GM23338 (cell line): Measurements from ENCODE around the gene EPS8L1. TPM values are rescaled to one million over a fixed set of nuclear protein-coding genes. Genes with fewer than 3 reads are reported as not detected.

Experiments
- ATAC-seq: fragments of 200-7000 bp; cut with Tn5 transposase; 3 replicates; pipeline ENCODE4 v1.9.1; 2020
- DNase-seq: peaks from one replicate; pipeline ENCODE4 v3.0.0-alpha.2; 2015; ENCODE audit warnings: low spot score
- H2AFZ ChIP-seq: fragments of 200-600 bp; sonication (generic); 2 replicates; pipeline ENCODE4 v1.8.0; 2016; ENCODE audit warnings: antibody characterized with exemption, mild to moderate bottlenecking, moderate library complexity
- H3F3A ChIP-seq: fragments of 200-600 bp; sonication (generic); replicated peaks from 2 replicates; pipeline ENCODE4 v1.8.0; 2017; ENCODE audit warnings: antibody characterized with exemption, mixed run types, low read depth
- H3K27ac ChIP-seq: fragments of 200-600 bp; sonication (generic); 2 replicates; pipeline ENCODE4 v1.6.1; 2016; ENCODE audit warnings: low read depth
- H3K27me3 ChIP-seq: fragments of 200-600 bp; sonication (generic); 2 replicates; pipeline ENCODE4 v1.8.0; 2016; ENCODE audit warnings: mild to moderate bottlenecking, mixed run types, moderate library complexity; ENCODE audit not compliant: insufficient read depth
- H3K36me3 ChIP-seq: fragments of 200-600 bp; sonication (generic); 2 replicates; pipeline ENCODE4 v1.8.0; 2016; ENCODE audit warnings: mild to moderate bottlenecking; ENCODE audit not compliant: insufficient read depth
- H3K4me1 ChIP-seq: fragments of 200-600 bp; sonication (generic); 2 replicates; pipeline ENCODE4 v1.8.0; 2016; ENCODE audit warnings: mild to moderate bottlenecking, moderate library complexity; ENCODE audit not compliant: insufficient read depth
- H3K4me2 ChIP-seq: fragments of 200-600 bp; sonication (generic); 2 replicates; pipeline ENCODE4 v1.7.1; 2017; ENCODE audit warnings: mixed run types
- H3K4me3 ChIP-seq: fragments of 200-600 bp; sonication (generic); 2 replicates; pipeline ENCODE4 v1.6.1; 2016; ENCODE audit warnings: mixed run types
- H3K79me2 ChIP-seq: fragments of 200-600 bp; sonication (generic); replicated peaks from 2 replicates; pipeline ENCODE4 v1.8.0; 2017; ENCODE audit warnings: mild to moderate bottlenecking; ENCODE audit not compliant: insufficient read depth
- H3K9me2 ChIP-seq: fragments of 200-600 bp; sonication (generic); 2 replicates; pipeline ENCODE4 v1.8.0; 2017; ENCODE audit not compliant: insufficient read depth
- H4K20me1 ChIP-seq: fragments of 200-600 bp; sonication (generic); replicated peaks from 2 replicates; pipeline ENCODE4 v1.8.0; 2017; ENCODE audit warnings: mild to moderate bottlenecking; ENCODE audit not compliant: insufficient read depth
- H3K27ac Mint-ChIP-seq: 2 replicates; pipeline ENCODE4 v1.8.0; 2020; ENCODE audit warnings: inconsistent platforms, mild to moderate bottlenecking, moderate library complexity, mixed read lengths
- H3K27me3 Mint-ChIP-seq: 3 replicates; pipeline ENCODE4 v1.8.0; 2022; ENCODE audit warnings: low read depth, mild to moderate bottlenecking, moderate library complexity, mixed read lengths, inconsistent platforms; ENCODE audit not compliant: insufficient read depth, poor library complexity
- H3K36me3 Mint-ChIP-seq: 3 replicates; pipeline ENCODE4 v1.8.0; 2021; ENCODE audit warnings: low read depth, mild to moderate bottlenecking, inconsistent platforms, moderate library complexity, mixed read lengths
- H3K4me1 Mint-ChIP-seq: 3 replicates; pipeline ENCODE4 v1.8.0; 2020; ENCODE audit warnings: mild to moderate bottlenecking, inconsistent platforms, mixed read lengths
- H3K4me3 Mint-ChIP-seq: 3 replicates; pipeline ENCODE4 v1.8.0; 2021; ENCODE audit warnings: moderate library complexity, mild to moderate bottlenecking, inconsistent platforms, mixed read lengths
- H3K9me3 Mint-ChIP-seq: 3 replicates; pipeline ENCODE4 v1.8.0; 2020; ENCODE audit warnings: moderate library complexity, mild to moderate bottlenecking, inconsistent platforms, mixed read lengths
- EZH2 ChIP-seq: fragments of 200-600 bp; sonication (generic); IDR thresholded peaks from one replicate; pipeline ENCODE4 v1.8.0; 2017; ENCODE audit warnings: antibody characterized with exemption, mild to moderate bottlenecking, low read depth; ENCODE audit not compliant: unreplicated experiment
- EZH2phosphoT487 ChIP-seq: fragments of 200-600 bp; sonication (generic); IDR thresholded peaks from one replicate; pipeline ENCODE4 v1.8.1; 2018; ENCODE audit warnings: antibody characterized with exemption; ENCODE audit not compliant: unreplicated experiment
- JUNB ChIP-seq: IDR thresholded peaks from one replicate; pipeline ENCODE4 v1.6.1; 2016; ENCODE audit warnings: antibody characterized with exemption; ENCODE audit not compliant: unreplicated experiment
- NANOG ChIP-seq: IDR thresholded peaks from 2 replicates; pipeline ENCODE4 v1.6.1; 2016; ENCODE audit warnings: antibody characterized with exemption, borderline replicate concordance
- STAT1 ChIP-seq: IDR thresholded peaks from one replicate; pipeline ENCODE4 v1.6.1; 2016; ENCODE audit warnings: antibody characterized with exemption; ENCODE audit not compliant: unreplicated experiment
- ZNF114 ChIP-seq: fragments of 250-450 bp; sonication (Bioruptor Pico); IDR thresholded peaks from 2 replicates; pipeline ENCODE4 v1.5.0; 2020; ENCODE audit warnings: mild to moderate bottlenecking, moderate library complexity
- ZNF331 ChIP-seq: fragments of 250-450 bp; sonication (Bioruptor Pico); IDR thresholded peaks from 2 replicates; pipeline ENCODE4 v1.5.0; 2020; ENCODE audit warnings: low read depth, mild to moderate bottlenecking, moderate library complexity
- polyA plus RNA-seq: library from polyadenylated mRNA; unstranded; fragments of >200 nt; fragmentation: Nextera tagmentation; extraction: Ambion mirVana; gene quantifications from 2 replicates; pipeline ENCODE4 v1.2.1, GENCODE V29; 2016
- total RNA-seq: library from RNA; depleted of rRNA; stranded (reverse); fragments of >200 nt; shearing (Covaris generic); gene quantifications from 2 replicates; pipeline ENCODE4 v1.2.3, GENCODE V29; 2014
- TF ChIP-seq, protein P1 (sequence below), 2 experiments: fragments of 200-600 bp in 1 of 2; sonication (generic) in 1 of 2; conservative IDR thresholded peaks; 2 replicates each; pipeline versions ENCODE4 v1.5.1 to v1.6.1; 2016 to 2017; ENCODE audit warnings: antibody characterized with exemption in 2 of 2, low read depth in 2 of 2, mild to moderate bottlenecking in 2 of 2, moderate library complexity in 1 of 2
- TF ChIP-seq, protein P2 (sequence below): IDR thresholded peaks from one replicate; pipeline ENCODE4 v1.6.1; 2018; ENCODE audit warnings: antibody characterized with exemption; ENCODE audit not compliant: unreplicated experiment

The EPS8L1 gene
- total and polyA plus RNA-seq, 2 experiments from 2014 or later: 47.5 to 51.2 TPM

DNA sequence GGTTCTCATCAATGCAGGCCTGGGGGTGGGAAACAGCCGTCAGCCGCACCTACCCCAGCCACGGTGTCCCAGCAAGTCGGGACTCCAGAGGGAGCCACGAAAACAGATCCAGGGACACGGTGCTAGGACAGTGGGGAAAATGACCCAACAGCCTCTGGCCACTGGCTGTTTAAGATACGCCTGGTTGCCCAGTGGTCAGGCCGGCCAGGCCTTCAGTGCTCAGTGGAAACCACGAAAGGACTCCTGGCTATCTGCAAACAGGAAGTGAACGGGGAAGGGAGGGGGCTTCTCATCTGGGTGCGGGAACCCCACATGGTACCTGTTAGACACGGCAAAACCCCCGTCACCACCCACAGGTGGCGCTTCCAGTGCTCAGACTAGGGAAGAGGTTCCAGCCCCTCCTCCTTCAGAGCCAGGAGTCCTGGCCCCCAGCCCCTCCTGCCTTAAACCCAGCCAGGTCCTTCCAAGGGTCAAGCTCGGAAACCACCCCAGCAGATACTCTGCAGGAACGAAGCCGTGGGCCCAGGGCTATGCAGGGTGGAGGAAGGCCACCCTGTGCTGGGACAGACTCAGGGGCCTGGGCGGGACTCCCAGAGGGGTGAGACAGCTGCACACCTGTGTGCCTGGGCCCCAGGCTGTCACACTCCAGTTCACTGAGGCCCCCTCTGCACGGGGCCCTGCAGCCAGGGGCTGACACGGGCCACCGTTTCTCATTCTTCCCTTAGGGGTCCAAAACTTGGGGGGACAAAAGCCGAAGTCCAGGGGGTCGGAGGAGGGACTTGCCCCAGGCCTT lies 37.3 kb downstream of the EPS8L1 start:
- Mint-ChIP-seq H3K36me3 (peaks cover 8% of the 10 kb centered on the region; the same call in 2 of the 3 replicates), H3K4me1 (peaks cover 28% of the 10 kb centered on the region), H3K27me3 (peaks cover 12% of the 10 kb centered on the region), H3K4me3 (no peak overlapping the region), H3K9me3 (no peaks in the 10 kb centered on the region; the same call in 2 of the 3 replicates), H3K27ac (peak overlapping the region; percentile 67; the same call in 1 of the 2 replicates)
- DNase-seq (peak; percentile 76), ATAC-seq (peak; percentile 16)
- Histone ChIP-seq H3K36me3 (no peaks in the 10 kb centered on the region), H3F3A (peaks cover 5% of the 10 kb centered on the region; the same call in 1 of the 2 replicates), H3K4me1 (peaks cover 25% of the 10 kb centered on the region; the same call in 1 of the 2 replicates), H4K20me1 (peaks cover 37% of the 10 kb centered on the region), H3K4me3 (no peak overlapping the region), H3K79me2 (peaks cover 42% of the 10 kb centered on the region), H3K9me2 (no peaks in the 10 kb centered on the region), H2AFZ (no peak overlapping the region), H3K4me2 (0 out of 2 replicates have a peak overlapping the region, but pooled peaks have one; percentile 32), H3K27ac (peak overlapping the region; percentile 86), H3K27me3 (no peaks in the 10 kb centered on the region)
- no peak for TF ChIP-seq JUNB
- no peak for TF ChIP-seq ZNF114 (CRISPR knock-in tag)
- TF ChIP-seq ZNF331 (CRISPR knock-in tag): no peak
- TF ChIP-seq, protein P1, sequence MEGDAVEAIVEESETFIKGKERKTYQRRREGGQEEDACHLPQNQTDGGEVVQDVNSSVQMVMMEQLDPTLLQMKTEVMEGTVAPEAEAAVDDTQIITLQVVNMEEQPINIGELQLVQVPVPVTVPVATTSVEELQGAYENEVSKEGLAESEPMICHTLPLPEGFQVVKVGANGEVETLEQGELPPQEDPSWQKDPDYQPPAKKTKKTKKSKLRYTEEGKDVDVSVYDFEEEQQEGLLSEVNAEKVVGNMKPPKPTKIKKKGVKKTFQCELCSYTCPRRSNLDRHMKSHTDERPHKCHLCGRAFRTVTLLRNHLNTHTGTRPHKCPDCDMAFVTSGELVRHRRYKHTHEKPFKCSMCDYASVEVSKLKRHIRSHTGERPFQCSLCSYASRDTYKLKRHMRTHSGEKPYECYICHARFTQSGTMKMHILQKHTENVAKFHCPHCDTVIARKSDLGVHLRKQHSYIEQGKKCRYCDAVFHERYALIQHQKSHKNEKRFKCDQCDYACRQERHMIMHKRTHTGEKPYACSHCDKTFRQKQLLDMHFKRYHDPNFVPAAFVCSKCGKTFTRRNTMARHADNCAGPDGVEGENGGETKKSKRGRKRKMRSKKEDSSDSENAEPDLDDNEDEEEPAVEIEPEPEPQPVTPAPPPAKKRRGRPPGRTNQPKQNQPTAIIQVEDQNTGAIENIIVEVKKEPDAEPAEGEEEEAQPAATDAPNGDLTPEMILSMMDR (conservative IDR thresholded peaks at IDR 0.05; ENCODE audit: low read depth in 2 of 2): peak; percentile 37 to 55

DNA sequence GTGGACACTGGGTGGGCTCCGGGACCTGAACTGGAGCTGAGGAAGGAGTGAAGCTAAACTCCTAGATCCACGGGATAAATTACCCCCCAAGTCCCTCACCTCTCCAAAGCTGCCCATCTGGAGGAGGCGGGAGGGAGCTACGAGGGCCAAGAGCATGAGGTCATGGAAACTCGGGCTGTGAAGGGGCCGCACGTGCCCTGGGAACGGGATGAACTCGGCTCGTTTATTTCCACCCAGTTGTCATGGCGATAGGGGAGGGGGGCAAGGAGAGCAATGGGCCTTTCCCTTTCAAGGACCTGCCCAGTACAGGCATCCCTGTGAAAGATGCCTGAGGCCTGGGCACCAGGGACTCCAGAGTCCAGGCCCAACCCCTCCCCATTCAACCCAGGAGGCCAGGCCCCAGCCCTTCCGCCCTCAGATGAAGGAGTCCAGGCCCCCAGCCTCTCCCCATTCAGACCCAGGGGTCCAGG lies 37.9 kb downstream of the EPS8L1 start:
- Mint-ChIP-seq H3K36me3 (peaks cover 8% of the 10 kb centered on the region; the same call in 2 of the 3 replicates), H3K27me3 (peaks cover 12% of the 10 kb centered on the region), H3K4me3 (no peak overlapping the region), H3K27ac (peak overlapping the region; percentile 67; the same call in 1 of the 2 replicates), H3K9me3 (no peaks in the 10 kb centered on the region; the same call in 2 of the 3 replicates), H3K4me1 (peaks cover 28% of the 10 kb centered on the region)
- H2AFZ ChIP-seq: no peak overlapping the region
- peak overlapping the region; percentile 86 for H3K27ac ChIP-seq
- ATAC-seq: peak; percentile 1; the same call in 2 of the 3 replicates
- no peaks in the 10 kb centered on the region for H3K9me2 ChIP-seq
- peaks cover 42% of the 10 kb centered on the region for H3K79me2 ChIP-seq
- H3K4me1 ChIP-seq: peaks cover 25% of the 10 kb centered on the region; the same call in 1 of the 2 replicates
- H3F3A ChIP-seq: peaks cover 5% of the 10 kb centered on the region; the same call in 1 of the 2 replicates
- peaks cover 31% of the 10 kb centered on the region for H4K20me1 ChIP-seq
- no peaks in the 10 kb centered on the region for H3K27me3 ChIP-seq
- no peak overlapping the region for H3K4me2 ChIP-seq
- TF ChIP-seq, protein P2, sequence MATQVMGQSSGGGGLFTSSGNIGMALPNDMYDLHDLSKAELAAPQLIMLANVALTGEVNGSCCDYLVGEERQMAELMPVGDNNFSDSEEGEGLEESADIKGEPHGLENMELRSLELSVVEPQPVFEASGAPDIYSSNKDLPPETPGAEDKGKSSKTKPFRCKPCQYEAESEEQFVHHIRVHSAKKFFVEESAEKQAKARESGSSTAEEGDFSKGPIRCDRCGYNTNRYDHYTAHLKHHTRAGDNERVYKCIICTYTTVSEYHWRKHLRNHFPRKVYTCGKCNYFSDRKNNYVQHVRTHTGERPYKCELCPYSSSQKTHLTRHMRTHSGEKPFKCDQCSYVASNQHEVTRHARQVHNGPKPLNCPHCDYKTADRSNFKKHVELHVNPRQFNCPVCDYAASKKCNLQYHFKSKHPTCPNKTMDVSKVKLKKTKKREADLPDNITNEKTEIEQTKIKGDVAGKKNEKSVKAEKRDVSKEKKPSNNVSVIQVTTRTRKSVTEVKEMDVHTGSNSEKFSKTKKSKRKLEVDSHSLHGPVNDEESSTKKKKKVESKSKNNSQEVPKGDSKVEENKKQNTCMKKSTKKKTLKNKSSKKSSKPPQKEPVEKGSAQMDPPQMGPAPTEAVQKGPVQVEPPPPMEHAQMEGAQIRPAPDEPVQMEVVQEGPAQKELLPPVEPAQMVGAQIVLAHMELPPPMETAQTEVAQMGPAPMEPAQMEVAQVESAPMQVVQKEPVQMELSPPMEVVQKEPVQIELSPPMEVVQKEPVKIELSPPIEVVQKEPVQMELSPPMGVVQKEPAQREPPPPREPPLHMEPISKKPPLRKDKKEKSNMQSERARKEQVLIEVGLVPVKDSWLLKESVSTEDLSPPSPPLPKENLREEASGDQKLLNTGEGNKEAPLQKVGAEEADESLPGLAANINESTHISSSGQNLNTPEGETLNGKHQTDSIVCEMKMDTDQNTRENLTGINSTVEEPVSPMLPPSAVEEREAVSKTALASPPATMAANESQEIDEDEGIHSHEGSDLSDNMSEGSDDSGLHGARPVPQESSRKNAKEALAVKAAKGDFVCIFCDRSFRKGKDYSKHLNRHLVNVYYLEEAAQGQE: no peak
- TF ChIP-seq STAT1 (no peak), EZH2phosphoT487 (no peak), NANOG (no peak), ZNF114 (CRISPR knock-in tag) (no peak), JUNB (no peak), EZH2 (no peak)
- H3K36me3 ChIP-seq: no peaks in the 10 kb centered on the region
- DNase-seq: peak; percentile 91
- no peak overlapping the region for H3K4me3 ChIP-seq
